OCI-M1 (cell line): ENCODE data around the gene ALDH3A1.
"Not testable (repeated sequence)": the region's sequence is repeated elsewhere in the genome, so short reads cannot be mapped to it uniquely, and the experiment has no call there.

ENCODE experiments used
- DNase-seq: peaks from one replicate; lab custom pipeline; 2025; lab: John Stamatoyannopoulos, UW

Gene ALDH3A1

DNA sequence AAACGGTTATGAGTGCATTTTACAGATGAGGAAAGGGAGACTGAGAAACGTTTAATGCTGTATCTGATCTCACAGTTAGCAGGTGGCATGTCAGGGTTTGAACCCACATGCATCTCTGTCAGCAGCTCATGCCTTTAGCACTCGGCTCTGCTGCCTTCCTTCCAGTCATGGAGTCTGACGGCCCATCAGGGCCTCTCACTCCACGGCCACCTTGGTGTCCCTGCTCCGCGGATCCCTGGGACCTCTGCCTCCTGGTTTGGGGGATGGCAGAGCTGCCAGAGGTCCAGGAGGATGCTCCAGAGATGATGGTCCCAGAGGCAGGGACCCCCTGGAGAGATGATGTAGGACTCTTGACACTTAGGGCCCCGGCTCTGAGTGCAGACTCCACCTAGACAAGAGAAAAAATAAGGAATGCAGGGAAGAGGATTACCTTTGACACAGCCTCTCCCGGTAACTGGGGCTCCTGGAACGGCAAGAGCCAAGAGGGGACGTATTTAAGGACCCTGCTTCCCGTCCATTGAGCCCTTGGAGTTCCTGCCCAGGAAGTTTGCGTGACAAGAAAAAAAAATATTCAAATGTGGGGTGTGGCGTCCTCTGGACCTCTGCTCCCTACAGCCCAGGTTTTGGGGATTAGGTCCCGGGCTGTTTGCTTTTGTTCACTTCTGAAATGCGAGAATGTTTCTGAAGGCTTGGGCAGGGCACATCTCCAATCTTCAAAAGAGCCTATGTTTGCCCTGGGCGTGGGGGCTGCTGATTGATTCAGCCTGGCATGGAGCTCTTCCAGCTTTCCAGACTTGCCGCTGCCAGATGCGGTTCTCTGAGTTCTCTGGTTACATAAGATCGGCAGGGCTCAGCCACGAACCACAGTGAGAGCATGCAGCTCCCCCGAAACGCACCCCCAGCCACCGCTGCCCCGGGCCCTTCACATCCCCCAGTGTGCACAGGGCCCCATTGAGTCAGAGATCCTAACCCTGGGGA lies at the start of gene ALDH3A1:
Gene ALDH3A1, minus strand, starts transcription at position 470 of the 978 bp plus-strand sequence. CDS start 3,169 bp downstream, outside the sequence.
- DNase-seq, result no peak

DNA sequence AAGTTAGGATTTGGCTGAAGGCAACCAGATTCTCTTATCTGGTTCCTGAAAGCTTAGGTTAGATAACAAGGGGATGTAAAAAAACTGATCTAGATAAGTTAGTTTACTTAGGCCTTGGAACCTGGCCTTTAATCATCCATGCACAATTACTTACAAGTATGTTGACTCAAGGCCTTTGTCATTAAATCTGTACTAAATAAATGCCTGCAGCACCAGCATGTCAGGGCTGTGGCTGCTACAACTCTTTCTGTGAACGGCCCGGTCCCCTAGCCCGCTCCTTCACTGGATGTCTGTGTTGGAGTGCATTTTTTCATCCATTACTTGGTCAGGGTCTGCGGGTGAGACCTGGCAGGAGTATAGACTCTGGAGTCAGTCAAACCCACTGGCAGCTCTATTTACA lies 48.4 kb upstream of the ALDH3A1 start:
- no peak for DNase-seq

DNA sequence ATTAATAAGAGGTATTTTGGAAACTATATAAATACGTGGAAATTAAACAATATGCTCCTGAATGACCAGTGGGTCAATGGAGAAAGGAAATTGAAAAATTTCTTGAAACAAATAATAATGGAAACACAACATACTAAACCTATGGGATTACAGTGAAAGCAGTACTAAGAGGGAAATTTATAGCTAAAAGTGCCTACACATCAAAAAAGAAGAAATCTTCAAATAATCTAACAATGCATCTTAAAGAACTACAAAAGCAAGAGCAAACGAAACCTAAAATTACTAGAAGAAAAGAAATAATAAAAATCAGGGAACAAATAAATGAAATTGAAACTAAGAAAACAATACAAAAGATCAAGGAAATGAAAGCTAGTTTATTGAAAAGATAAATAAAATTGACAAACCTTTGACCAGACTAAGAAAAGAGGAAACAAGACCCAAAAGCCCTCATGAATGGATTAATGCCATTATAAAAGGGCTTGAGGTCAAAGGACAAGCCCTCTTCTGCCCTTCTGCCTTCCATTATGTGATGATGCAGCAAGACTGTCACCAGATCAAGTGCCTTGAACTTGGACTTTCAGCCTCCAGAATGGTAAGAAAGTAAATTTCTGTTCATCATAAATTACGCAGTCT lies 43.9 kb upstream of the ALDH3A1 start:
- DNase-seq, result no peak

DNA sequence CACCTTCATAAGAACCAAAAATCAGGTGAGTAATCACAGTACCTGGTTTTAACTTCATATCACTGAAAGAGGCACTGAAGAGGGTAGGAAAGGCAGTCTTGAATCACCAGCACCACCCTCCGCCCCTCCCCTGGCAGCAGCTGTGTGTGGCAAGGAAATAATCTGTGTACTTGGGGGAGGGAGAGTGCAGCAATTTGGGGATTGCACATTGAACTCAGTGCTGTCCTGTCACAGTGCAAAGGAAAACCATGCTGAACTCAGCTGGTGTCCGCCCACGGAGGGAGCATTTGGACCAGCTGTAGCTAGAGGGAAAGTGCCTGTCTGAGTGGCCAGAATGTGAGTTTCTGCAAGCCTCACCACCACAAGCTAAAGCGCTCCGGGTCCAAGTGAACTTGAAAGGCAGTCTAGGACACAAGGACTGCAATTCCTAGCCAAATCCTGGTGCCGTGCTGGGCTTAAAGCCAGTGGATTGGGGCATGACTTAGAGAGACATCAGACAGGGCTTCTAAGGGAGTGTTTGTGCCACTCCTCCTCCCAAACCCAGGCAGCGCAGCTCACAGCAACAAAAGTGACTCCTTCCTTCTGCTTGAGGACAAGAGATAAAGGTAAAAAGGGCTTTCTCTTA lies 39.7 kb upstream of the ALDH3A1 start:
- no peak for DNase-seq

DNA sequence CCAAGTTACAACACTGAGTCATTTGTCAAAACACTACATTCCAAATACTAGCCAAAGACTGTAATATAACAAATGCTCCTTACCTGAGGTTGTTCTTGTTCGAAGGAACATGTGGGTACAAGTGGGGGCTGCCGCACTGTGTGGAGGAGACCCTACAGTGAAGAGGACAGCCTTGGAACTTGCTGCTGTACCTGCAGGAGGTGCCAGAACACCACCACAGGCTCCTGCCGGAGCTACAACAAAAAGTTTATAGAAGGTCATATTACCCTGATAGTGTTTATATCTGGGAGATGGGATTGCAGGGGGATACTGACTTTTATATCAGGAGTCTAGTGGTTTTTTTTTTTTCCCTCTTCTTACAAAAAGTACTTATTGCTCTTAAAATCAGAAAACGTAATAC lies 37.8 kb upstream of the ALDH3A1 start:
- no peak for DNase-seq

DNA sequence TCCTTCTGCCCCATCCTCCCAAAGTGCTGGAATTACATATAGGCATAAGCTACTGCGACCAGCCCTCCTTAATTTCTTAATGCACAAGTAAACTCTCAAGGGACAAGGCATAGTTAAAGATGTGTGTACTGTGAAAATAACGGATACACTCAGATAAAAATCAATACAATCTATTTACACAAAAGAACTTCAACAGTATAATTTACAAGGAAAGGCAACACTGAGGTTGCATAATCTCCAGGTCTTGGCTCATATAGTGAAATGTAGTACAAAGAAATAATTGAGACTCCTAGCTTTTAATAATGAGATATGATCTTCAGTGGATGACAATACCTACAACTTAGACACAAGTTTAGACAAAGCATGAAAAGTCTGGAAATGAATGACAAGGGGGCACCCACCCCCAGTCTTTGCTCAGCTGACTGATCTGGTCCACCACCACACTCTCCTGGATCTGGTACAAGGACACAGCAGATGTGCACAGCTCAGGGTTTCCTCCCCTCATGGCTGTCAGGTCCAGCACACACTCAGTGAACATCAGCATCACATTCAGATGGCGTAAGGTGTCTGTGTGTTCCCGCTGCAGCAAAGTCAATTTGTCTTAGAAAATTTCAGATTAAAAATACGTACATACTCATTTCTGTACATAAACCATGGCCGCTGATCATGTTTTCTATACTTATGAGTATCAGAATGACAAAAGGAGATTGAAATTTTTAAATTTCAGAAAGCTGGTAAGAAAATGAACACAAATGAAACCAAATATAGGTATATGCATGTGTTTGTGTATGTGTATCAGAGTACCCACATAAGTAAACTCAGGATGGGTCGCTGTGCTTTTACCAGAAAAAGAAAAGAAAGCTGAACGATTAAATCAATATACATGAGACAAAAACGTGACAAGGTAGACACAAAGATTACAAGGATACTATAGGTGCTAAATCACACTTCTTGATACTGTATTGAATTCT lies 33.7 kb upstream of the ALDH3A1 start:
- no peak for DNase-seq

DNA sequence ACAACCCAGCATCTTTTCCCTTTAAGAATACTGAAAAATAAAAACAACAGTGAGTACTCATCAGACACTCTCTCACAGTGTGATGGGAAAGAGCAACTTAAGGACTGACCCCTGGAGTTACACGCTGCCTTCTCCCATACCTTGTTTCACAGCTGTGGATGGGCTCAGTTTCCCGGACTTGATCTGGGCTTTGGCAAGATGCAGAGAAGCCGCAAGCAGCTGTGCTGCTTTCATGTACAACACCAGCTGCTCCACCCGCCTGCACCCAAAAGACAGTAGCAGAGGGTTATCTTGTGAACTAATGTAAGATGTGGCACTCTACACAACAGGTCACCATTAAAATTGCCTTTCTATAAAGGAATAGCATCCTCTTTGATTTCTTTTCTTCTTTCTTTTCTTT lies 32.7 kb upstream of the ALDH3A1 start:
- no peak for DNase-seq

DNA sequence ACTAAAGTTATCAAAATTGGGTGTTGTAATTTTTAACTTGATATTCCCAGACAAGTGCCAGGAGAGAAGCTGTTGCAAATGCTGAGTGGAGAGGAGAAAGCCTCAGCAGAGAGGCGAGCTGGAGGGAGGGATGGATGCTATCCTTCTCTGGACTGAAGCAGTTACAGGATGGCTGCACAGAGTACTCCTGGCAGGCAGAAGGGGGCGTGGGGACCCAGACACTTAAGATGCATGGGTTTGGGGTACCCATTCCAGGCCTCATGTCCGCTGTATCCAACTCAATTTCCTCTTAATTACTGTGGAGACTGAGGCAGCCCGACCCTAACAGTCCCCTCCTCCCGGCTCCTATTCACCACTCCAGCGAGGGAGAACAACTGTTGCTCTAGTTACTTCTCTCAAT lies 25.4 kb upstream of the ALDH3A1 start:
- DNase-seq, result no peak

DNA sequence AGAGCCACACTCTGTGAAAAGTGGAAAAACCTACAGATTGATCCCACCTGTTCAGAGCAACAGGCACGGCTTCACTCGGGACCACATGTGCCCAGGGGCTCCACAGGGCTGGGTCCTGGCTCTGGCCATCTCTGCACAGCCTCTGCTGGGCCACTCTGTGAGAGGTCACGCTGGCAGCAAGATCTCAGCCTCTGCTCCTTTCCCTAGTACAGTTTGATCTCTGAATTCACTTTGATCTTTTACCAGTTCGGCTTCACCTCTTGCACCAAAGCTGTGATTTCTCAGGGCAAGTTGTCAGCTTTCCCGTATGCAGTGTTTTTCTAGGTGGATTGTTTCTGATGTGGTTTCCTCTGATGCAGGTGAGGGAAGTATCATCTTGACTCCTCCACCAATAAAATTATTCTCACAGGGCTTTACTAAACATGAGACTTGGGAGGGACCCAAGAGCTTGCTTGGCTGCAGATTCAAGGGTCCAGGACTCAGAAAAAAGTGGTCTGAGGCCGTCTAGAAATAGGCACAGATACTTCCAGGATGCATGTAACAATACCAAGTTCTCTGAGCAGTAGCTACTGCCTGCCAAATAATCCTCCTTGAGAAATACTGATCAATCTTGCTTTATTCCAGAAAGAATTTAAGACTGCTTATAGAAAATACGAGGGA lies 24.0 kb upstream of the ALDH3A1 start:
- DNase-seq, result no peak

DNA sequence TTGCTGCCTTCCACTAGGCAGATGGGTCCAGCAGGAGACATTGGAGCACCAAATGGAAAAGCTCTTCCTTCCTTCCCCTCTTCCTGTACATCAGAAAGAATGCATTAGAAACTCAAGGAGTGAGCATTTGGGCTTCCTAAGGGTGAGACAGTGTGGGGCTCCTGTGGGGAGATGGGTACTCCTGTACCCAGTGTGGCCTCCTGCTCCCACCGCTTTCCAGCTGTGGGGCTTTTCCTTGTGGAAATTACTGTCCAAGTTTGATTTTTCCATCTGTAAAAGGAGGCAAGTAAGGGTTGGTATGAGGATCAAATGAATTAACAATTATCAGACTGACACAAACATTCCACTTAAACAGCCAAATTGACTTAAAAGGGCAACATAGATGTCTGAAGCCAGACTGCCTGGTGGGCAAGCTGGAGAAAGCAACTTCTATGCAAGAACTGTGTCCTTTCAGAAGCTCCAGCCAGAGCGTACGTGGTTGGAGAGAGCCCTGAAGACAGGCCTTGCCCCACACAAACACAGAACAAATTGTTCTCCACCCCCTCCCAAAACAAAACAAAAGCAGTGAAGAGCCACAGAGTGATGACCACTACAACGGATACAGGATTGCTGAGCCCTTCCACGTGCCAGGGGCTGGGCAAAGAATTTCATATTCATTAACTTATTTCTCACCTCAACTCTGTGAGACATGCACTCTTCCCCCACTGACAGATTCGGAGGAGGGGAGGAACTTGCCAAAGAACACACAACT lies 23.1 kb upstream of the ALDH3A1 start:
- DNase-seq, result no peak

DNA sequence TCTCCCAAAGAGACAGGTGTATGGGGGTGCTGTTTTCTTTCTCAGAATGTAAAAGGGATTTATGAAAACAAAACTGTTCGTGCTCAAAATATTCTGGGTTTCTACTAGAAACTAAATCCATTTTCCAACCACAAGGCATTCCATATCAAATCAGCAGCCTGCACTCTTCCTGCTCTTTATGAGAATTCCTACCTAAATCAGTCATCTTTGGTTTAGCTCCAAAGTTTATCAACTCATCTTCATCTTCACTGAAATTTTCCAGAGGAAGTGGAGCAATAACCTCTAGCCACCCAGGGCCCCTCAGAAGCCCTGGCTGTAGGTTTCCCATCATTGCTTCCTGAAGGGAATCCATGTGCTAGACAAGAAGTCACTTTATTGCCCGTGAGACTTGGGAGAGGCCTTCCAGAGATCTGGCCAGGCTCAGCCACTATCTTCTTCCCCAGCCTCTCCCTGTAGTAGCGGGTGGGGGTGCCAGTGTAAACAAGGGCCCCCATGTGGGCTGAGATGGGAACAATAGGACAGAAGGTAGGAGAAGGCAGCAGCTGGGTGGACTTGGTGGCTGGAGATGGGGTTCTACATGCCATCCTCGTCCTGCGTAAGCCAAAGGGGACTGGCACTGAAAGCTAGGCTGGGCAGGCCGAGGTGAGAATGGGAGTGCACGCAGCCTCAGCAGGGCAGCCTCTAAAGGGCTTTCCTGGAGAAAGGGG lies 22.0 kb upstream of the ALDH3A1 start:
- DNase-seq, result no peak

DNA sequence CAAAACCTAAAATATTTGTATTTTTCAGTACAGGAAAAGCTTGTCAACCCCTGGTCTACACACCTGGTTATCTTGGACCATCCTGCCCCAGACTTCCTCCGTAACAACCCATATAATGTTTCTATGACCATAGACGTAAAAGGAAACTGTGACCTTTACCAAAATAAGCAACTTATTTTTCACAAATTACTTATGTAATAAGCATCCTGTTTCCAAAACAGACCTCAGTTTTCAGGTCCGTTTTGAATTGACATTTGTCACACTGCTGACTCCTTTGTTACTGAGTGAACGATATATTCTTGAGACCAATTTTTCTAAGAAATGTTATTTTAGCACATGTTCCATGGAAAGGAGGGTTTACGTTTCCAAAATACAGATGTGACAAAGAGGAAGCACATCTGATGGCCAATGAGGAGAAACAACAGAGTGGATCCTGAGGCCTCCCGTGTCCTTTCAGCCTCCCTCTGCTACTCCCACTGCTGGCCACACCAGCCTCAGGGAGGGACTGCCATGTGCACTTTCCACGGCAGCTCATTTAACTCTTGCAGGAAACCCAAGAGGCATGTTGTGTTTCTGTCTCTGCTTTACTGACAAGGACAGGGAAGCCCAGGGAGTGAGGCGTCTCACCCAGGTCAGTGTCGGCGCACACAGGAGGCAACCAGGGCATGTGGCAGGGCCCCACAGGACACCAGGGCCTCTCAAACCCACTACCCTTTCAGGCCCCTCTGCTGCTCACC lies 20.1 kb upstream of the ALDH3A1 start:
- DNase-seq, result no peak

DNA sequence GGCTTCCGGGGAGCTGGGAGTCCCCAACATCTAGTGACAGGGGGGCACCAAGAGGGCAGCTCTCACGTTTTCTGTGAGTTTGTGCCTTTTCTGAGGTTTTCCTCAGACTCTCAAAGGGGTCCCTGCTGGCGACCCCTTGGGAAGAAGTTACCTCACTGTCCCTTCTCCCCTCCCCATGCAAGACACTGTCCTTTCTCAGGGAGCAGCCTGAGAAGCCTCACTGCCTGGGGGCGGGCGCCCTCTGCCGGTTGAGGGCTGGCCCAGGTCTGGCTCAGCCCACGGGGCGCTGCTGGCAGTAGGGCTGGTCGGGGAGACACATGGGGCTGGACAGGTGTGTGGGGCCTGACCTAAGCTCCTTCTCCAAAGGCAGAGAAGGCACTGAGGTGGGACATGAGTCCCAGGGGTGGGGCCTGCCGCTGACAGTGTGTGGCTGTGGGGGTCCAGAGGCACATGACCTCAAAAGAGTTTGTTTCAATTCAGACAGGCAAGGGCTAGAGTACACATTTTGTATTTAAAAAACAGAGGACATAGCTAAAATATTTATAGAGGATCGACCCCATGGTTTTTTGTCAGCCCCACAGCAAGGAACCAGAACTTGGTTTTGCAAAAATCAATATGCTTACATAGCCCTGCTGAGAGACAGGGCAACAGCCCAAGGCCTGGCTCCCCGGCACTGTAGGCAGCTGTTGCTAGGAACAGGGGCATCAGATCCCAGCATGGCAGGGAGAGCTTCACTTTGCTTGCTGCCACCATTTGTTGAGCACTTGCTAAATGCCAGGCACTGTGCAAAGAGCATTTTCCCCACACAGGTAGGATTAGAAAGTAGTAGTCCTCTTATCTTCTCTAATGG lies 18.5 kb upstream of the ALDH3A1 start:
- DNase-seq, result peak; percentile 64

DNA sequence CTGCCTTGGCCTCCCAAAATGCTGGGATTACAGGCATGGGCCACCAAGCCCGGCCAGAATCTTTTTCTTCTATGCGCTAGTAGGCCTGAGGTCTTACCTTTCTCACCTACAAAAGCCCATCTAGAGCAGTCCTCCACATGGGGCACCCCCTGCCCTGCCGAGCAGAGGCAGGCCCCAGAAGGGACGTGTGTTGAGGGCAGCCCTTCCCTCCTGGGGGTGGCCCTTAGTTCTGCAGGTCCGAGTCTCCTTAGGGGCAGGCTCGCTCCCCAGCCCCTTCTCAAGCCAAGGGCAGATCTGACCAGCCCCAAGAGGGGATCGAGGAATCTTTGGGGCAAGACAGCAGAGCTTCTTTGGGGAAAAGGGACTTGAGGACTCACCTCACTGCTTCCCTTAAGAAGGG lies 17.9 kb upstream of the ALDH3A1 start:
- DNase-seq, result no peak

DNA sequence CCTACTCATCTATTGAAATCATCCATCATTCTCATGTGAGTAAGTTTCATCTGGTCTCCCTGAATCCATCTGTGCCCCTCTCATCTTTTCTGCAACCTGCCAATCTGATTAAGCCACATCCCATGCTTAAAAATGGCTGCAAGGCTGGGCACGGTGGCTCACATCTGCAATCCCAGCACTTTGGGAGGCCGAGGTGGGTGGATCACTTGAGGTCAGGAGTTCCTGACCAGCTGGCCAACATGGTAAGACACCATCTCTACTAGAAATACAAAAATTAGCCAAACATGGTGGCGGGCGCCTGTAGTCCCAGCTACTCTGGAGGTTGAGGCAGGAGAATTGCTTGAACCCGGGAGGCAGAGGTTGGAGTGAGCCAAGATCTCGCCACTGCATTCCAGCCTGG lies 15.9 kb upstream of the ALDH3A1 start:
- DNase-seq, result not testable (repeated sequence)

DNA sequence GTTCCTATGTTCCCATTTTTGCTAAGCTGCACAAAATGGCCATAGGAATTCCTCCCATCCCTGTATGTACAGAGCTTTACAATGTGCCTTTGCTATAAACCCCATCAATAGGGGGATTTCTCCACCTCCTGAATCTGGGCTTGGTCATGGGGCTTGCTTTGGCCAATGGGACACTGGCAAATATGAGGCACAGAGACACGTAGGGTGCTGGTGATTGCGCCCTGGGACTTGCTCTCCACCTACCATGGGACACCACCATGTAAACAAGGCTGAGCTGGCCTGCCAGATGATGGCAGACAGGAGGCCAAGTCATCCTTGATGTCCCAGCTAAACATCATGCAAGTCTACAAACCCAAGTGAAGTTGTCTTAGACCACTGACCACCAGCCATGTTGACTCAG lies 15.3 kb upstream of the ALDH3A1 start:
- DNase-seq, result no peak

DNA sequence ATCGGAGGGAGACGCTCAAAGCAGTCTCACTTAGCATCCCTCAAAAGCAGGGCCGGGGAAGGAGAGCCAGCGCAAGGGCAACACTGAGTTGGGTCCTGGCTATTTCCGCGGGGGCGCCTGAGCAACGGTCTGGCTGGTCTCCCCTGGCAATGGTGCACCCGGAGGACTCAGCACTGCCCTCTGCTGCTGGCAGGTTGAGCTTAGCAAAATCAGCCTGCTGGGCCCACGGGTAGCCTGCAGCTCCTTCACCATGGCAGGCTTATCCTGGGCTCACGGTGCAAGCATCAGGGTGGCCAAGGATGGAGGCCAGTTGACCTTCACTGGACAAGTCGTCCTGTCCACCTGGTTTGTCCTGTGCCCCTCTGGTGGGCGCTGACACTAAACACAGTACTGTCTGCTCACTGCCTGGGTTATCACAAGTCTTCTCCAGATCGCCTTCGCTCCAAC lies 14.4 kb upstream of the ALDH3A1 start:
- peak; percentile 44 for DNase-seq

DNA sequence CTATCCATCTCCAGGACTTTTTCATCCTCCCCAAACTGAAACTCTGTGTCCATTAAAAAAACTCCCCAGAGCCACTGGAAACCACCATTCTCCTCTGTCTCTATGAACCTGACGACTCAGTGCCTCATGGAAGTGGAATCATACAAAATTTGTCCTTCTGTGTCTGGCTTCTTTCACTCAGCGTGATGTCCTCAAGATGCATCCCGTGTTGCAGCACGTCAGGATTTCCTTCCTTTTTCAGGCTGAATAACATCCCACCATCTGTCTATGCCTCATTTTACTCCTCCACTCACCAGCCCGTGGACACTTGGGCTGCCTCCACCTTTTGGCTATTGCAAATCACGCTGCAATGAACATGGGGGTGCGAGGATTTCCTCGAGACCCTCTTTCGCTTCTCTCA lies 12.6 kb upstream of the ALDH3A1 start:
- no peak for DNase-seq
